Large intestine (tissue), 3 donors: ENCODE results near the gene RAB9A. TPM values are rescaled to one million over a fixed set of nuclear protein-coding genes. Genes with fewer than 3 reads are reported as not detected.

Source experiments
- DNase-seq, 2 donors: peaks; one replicate each; pipeline versions ENCODE4 v3.0.0 to v3.0.0-alpha.2; 2013
- H3K27ac ChIP-seq: one replicate; pipeline ENCODE4 v1.5.1; 2013; ENCODE audit warnings: low read length
- H3K27me3 ChIP-seq: 2 replicates; pipeline ENCODE4 v1.6.1; 2013; ENCODE audit warnings: low read length; ENCODE audit not compliant: control insufficient read depth, insufficient read depth
- H3K36me3 ChIP-seq: 2 replicates; pipeline ENCODE4 v1.6.1; 2013; ENCODE audit warnings: low read length; ENCODE audit not compliant: control insufficient read depth, insufficient read depth
- H3K4me1 ChIP-seq: one replicate; pipeline ENCODE4 v1.6.1; 2013; ENCODE audit warnings: low read length; ENCODE audit not compliant: control insufficient read depth, insufficient read depth
- H3K4me3 ChIP-seq: one replicate; pipeline ENCODE4 v1.5.1; 2013; ENCODE audit warnings: low read length
- H3K9me3 ChIP-seq: one replicate; pipeline ENCODE4 v1.6.1; 2013; ENCODE audit warnings: mild to moderate bottlenecking, low read depth, low read length, moderate library complexity; ENCODE audit not compliant: control insufficient read depth
- WGBS: methylation state at CpG from one replicate; pipeline ENCODE4 v1.1.5; 2013; ENCODE audit warnings: low lambda C conversion rate; ENCODE audit not compliant: insufficient coverage; 5-methylcytosine and 5-hydroxymethylcytosine counted together
- polyA plus RNA-seq: library from polyadenylated mRNA; unstranded; fragments of 120-200 nt; gene quantifications from one replicate; pipeline ENCODE4 v1.2.1, GENCODE V29; 2013

The RAB9A gene
- polyA plus RNA-seq, 1 donor, result 22.6 TPM

GRCh38 chrX:13755254-13755653, 66.3 kb downstream of the RAB9A start:
- Histone ChIP-seq H3K36me3 (peaks cover 33% of the 10 kb centered on the region), H3K9me3 (no peaks in the 10 kb centered on the region), H3K27ac (peak overlapping the region; percentile 12), H3K4me3 (no peak overlapping the region), H3K27me3 (no peaks in the 10 kb centered on the region), H3K4me1 (no peaks in the 10 kb centered on the region)
- no peak for DNase-seq
- WGBS, result no CpG with 5 or more reads among the region's 1 CpG

- DNase-seq, result no peak
- Histone ChIP-seq H3K27me3 (no peaks in the 10 kb centered on the region), H3K4me1 (no peaks in the 10 kb centered on the region), H3K36me3 (peaks cover 38% of the 10 kb centered on the region), H3K27ac (no peak overlapping the region), H3K4me3 (no peak overlapping the region), H3K9me3 (no peaks in the 10 kb centered on the region)
- WGBS, result no CpG with 5 or more reads among the region's 4 CpGs
Measured at GRCh38 chrX:13756381-13756780, 67.5 kb downstream of the RAB9A start.

- Histone ChIP-seq H3K9me3 (no peaks in the 10 kb centered on the region), H3K4me1 (no peaks in the 10 kb centered on the region), H3K27ac (no peak overlapping the region), H3K27me3 (no peaks in the 10 kb centered on the region), H3K4me3 (no peak overlapping the region), H3K36me3 (peaks cover 41% of the 10 kb centered on the region)
- no peak for DNase-seq
- 86% methylated on average over 1 of the region's 8 CpGs for WGBS
Measured at GRCh38 chrX:13759152-13759718, 70.3 kb downstream of the RAB9A start.

Other genes starting within 250 kb of the RAB9A start
- gene EGFL6, start 119.5 kb upstream of the RAB9A start, polyA plus RNA-seq, result 7.3 TPM
- 3.6 TPM for gene TCEANC, start 36.0 kb upstream of the RAB9A start, polyA plus RNA-seq
- gene TRAPPC2, start 45.5 kb downstream of the RAB9A start, polyA plus RNA-seq, result 14.5 TPM
- gene OFD1, start 45.6 kb downstream of the RAB9A start, polyA plus RNA-seq, result 42.8 TPM
- 11.5 TPM for gene GPM6B, start 128.0 kb downstream of the RAB9A start, polyA plus RNA-seq